ENCODE data around the gene INHBE. TPM values are rescaled to one million over a fixed set of nuclear protein-coding genes. Genes with fewer than 3 reads are reported as not detected.

Gene INHBE
- total and polyA plus RNA-seq, 2 experiments from 2014 or later = 5.6 to 29.0 TPM

- H3K27me3 Mint-ChIP-seq (ENCODE audit: insufficient read depth, low read depth, poor library complexity) = peaks cover 5% of the 10 kb centered on the region
- ATAC-seq (no peak), DNase-seq (ENCODE audit: low spot score) (no peak)
- no peaks in the 10 kb centered on the region for H3K79me2 ChIP-seq (replicated peaks; ENCODE audit: insufficient read depth)
- H3K9me2 ChIP-seq (ENCODE audit: insufficient read depth) = no peaks in the 10 kb centered on the region
- TF ChIP-seq STAT1 (IDR thresholded peaks at IDR 0.05; ENCODE audit: unreplicated experiment) (no peak), EZH2phosphoT487 (IDR thresholded peaks at IDR 0.05; ENCODE audit: unreplicated experiment) (no peak), CREB1 (CRISPR knock-in tag; IDR thresholded peaks at IDR 0.05; ENCODE audit: low read depth) (no peak), JUNB (IDR thresholded peaks at IDR 0.05; ENCODE audit: unreplicated experiment) (no peak), ZNF331 (CRISPR knock-in tag; IDR thresholded peaks at IDR 0.05; ENCODE audit: low read depth) (no peak), REST (IDR thresholded peaks at IDR 0.05; ENCODE audit: unreplicated experiment) (no peak), EZH2 (IDR thresholded peaks at IDR 0.05; ENCODE audit: low read depth, unreplicated experiment) (no peak), ZNF114 (CRISPR knock-in tag; IDR thresholded peaks at IDR 0.05) (no peak), NANOG (IDR thresholded peaks at IDR 0.05; ENCODE audit: borderline replicate concordance) (no peak), POLR2AphosphoS5 (IDR thresholded peaks at IDR 0.05; ENCODE audit: low read depth) (no peak), ETS1 (IDR thresholded peaks at IDR 0.05) (no peak), ZNF462 (CRISPR knock-in tag; IDR thresholded peaks at IDR 0.05) (no peak)
- TF ChIP-seq, protein P1, sequence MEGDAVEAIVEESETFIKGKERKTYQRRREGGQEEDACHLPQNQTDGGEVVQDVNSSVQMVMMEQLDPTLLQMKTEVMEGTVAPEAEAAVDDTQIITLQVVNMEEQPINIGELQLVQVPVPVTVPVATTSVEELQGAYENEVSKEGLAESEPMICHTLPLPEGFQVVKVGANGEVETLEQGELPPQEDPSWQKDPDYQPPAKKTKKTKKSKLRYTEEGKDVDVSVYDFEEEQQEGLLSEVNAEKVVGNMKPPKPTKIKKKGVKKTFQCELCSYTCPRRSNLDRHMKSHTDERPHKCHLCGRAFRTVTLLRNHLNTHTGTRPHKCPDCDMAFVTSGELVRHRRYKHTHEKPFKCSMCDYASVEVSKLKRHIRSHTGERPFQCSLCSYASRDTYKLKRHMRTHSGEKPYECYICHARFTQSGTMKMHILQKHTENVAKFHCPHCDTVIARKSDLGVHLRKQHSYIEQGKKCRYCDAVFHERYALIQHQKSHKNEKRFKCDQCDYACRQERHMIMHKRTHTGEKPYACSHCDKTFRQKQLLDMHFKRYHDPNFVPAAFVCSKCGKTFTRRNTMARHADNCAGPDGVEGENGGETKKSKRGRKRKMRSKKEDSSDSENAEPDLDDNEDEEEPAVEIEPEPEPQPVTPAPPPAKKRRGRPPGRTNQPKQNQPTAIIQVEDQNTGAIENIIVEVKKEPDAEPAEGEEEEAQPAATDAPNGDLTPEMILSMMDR (conservative IDR thresholded peaks at IDR 0.05; ENCODE audit: low read depth in 2 of 2) = no peak
- H3K4me1 ChIP-seq (ENCODE audit: insufficient read depth) = peaks cover 6% of the 10 kb centered on the region; the same call in 1 of the 2 replicates
- no peak overlapping the region for H3K4me3 ChIP-seq
- peaks cover 11% of the 10 kb centered on the region for H3F3A ChIP-seq (replicated peaks; ENCODE audit: low read depth)
- no peak overlapping the region for H3K27ac ChIP-seq (ENCODE audit: low read depth)
- H3K4me2 ChIP-seq = no peak overlapping the region
- H3K27ac Mint-ChIP-seq = peak overlapping the region; percentile 56; the same call in 1 of the 2 replicates
- H3K4me3 Mint-ChIP-seq = no peak overlapping the region; the same call in 2 of the 3 replicates
- no peaks in the 10 kb centered on the region; the same call in 2 of the 3 replicates for H3K36me3 Mint-ChIP-seq (ENCODE audit: low read depth)
- H2AFZ ChIP-seq = peak overlapping the region; percentile 83; the same call in 1 of the 2 replicates
- H3K36me3 ChIP-seq (ENCODE audit: insufficient read depth) = no peaks in the 10 kb centered on the region
- H3K27me3 ChIP-seq (ENCODE audit: insufficient read depth) = no peaks in the 10 kb centered on the region
- H4K20me1 ChIP-seq (replicated peaks; ENCODE audit: insufficient read depth) = no peaks in the 10 kb centered on the region
- no peaks in the 10 kb centered on the region for H3K9me3 Mint-ChIP-seq
- H3K4me1 Mint-ChIP-seq = peaks cover 9% of the 10 kb centered on the region; the same call in 2 of the 3 replicates
Observed at GRCh38 chr12:57435293-57435692, 19.8 kb upstream of the INHBE start.
